A549 (cell line): Measurements from ENCODE around the gene RPAIN.

ENCODE experiments used
- CEBPB ChIP-seq, 2 experiments: fragments of >200 bp in 1 of 2; sonication (Bioruptor Twin) in 1 of 2; formaldehyde crosslinking in 1 of 2; IDR thresholded peaks; 2 replicates each; pipeline ENCODE4 v1.6.1; 2012 to 2016
- CHD2 ChIP-seq: fragments of 150-350 bp; IDR thresholded peaks from 2 replicates; pipeline ENCODE4 v1.6.1; 2014; ENCODE audit warnings: low read length; ENCODE audit not compliant: partially characterized antibody
- CTCF ChIP-seq: fragments of >200 bp; sonication (Bioruptor Twin); formaldehyde crosslinking; IDR thresholded peaks from 3 replicates; pipeline ENCODE4 v1.5.1; 2016
- GATA3 ChIP-seq: IDR thresholded peaks from 2 replicates; pipeline ENCODE4 v1.6.1; 2012; ENCODE audit warnings: borderline replicate concordance
- KDM5A ChIP-seq: fragments of 200-600 bp; sonication (generic); IDR thresholded peaks from 2 replicates; pipeline ENCODE4 v1.6.1; 2016; ENCODE audit warnings: antibody characterized with exemption, mild to moderate bottlenecking
- POLR2A ChIP-seq: IDR thresholded peaks from 2 replicates; pipeline ENCODE4 v1.6.1; 2012; ENCODE audit warnings: mild to moderate bottlenecking, low read length
- ZC3H11A ChIP-seq: fragments of 450-650 bp; IDR thresholded peaks from 2 replicates; pipeline ENCODE4 v1.6.1; 2014; ENCODE audit warnings: antibody characterized with exemption, mild to moderate bottlenecking
- ZFP36 ChIP-seq: fragments of 450-650 bp; IDR thresholded peaks from 2 replicates; pipeline ENCODE4 v1.6.1; 2014; ENCODE audit warnings: borderline replicate concordance; ENCODE audit not compliant: partially characterized antibody

DNA sequence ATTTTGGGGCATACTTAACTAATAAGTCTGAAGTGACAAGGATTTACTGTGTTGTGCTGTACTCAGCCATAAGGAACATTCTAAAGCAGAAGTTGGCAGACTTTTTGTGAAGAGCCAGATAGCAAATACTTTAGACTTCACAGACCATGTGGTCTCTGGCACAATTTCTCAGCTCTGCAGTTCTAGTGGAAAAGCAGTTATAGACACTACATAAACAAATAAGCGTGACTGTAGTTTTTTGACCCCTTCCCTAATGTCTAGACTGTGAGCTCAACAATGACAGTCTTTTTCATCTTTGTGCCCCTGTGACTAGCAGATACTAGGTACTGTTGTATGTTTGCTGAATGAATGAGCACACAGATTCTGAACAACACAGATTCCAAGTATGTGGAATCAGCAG lies 4.9 kb downstream of the RPAIN start:
- no peak for TF ChIP-seq CTCF
- no peak for TF ChIP-seq POLR2A
- no peak for TF ChIP-seq CHD2
- no peak for TF ChIP-seq ZFP36
- no peak for TF ChIP-seq CEBPB (IDR thresholded peaks at IDR 0.05)
- TF ChIP-seq KDM5A: no peak
- TF ChIP-seq GATA3: no peak
- no peak for TF ChIP-seq ZC3H11A
